Right atrium auricular region (tissue), 2 donors: ENCODE data around the gene EPHA4. TPM values are rescaled to one million over a fixed set of nuclear protein-coding genes. Genes with fewer than 3 reads are reported as not detected.

ENCODE experiments used
- DNase-seq: peaks from one replicate; pipeline ENCODE4 v3.0.0-alpha.2; 2019; ENCODE audit warnings: low spot score
- H3K27ac ChIP-seq, 2 donors: fragments of 200-600 bp; sonication (generic); 1 replicate in 1 of 2; 2 replicates in 1 of 2; pipeline ENCODE4 v1.5.1; 2016 to 2019
- H3K27me3 ChIP-seq, 2 donors: fragments of 200-600 bp; sonication (generic); one replicate each; pipeline versions ENCODE4 v1.5.1 to v1.6.0; 2017 to 2019
- H3K36me3 ChIP-seq: fragments of 200-600 bp; sonication (generic); one replicate; pipeline ENCODE4 v1.5.1; 2016
- H3K4me1 ChIP-seq, 2 donors: fragments of 200-600 bp; sonication (generic); one replicate each; pipeline versions ENCODE4 v1.5.1 to v1.6.0; 2017 to 2019
- H3K4me3 ChIP-seq, 2 donors: fragments of 200-600 bp; sonication (generic); 1 replicate in 1 of 2; 2 replicates in 1 of 2; pipeline ENCODE4 v1.5.1; 2017 to 2019; ENCODE audit warnings: mild to moderate bottlenecking in 1 of 2, moderate library complexity in 1 of 2
- H3K9me3 ChIP-seq, 2 donors: fragments of 200-600 bp; sonication (generic); one replicate each; pipeline ENCODE4 v1.5.1; 2019
- CTCF ChIP-seq, 2 donors: fragments of 200-600 bp; sonication (generic); IDR thresholded peaks; one replicate each; pipeline ENCODE4 v1.5.1; 2019; ENCODE audit warnings: antibody characterized with exemption in 2 of 2
- total RNA-seq, 2 donors: library from RNA; depleted of rRNA; stranded (reverse); fragments of >200 nt; gene quantifications; one replicate each; pipeline ENCODE4 v1.1.0, GENCODE V29; 2016

EPHA4 gene
- total RNA-seq, 2 donors from 2014 or later = 74.2 to 107 TPM

- Histone ChIP-seq H3K36me3 (no peaks in the 10 kb centered on the region), H3K4me3 (no peak overlapping the region), H3K27ac (no peak overlapping the region), H3K27me3 (no peaks in the 10 kb centered on the region), H3K4me1 (no peaks in the 10 kb centered on the region), H3K9me3 (no peaks in the 10 kb centered on the region)
- no peak for TF ChIP-seq CTCF (IDR thresholded peaks at IDR 0.05)
- no peak for DNase-seq
These were observed 186.4 kb downstream of the EPHA4 start for GRCh38 chr2:221385716-221386115.

GRCh38 chr2:221381928-221382488, 190.1 kb downstream of the EPHA4 start:
- Histone ChIP-seq H3K36me3 (no peaks in the 10 kb centered on the region), H3K27me3 (no peaks in the 10 kb centered on the region), H3K9me3 (no peaks in the 10 kb centered on the region), H3K4me1 (no peaks in the 10 kb centered on the region), H3K4me3 (no peak overlapping the region), H3K27ac (no peak overlapping the region)
- DNase-seq = no peak
- TF ChIP-seq CTCF (IDR thresholded peaks at IDR 0.05) = no peak

- Histone ChIP-seq H3K27me3 (no peaks in the 10 kb centered on the region), H3K4me3 (no peak overlapping the region), H3K4me1 (no peaks in the 10 kb centered on the region), H3K9me3 (no peaks in the 10 kb centered on the region), H3K36me3 (no peaks in the 10 kb centered on the region), H3K27ac (no peak overlapping the region)
- DNase-seq = no peak
- no peak for TF ChIP-seq CTCF (IDR thresholded peaks at IDR 0.05)
These were observed 191.4 kb downstream of the EPHA4 start for GRCh38 chr2:221380686-221381085.

GRCh38 chr2:221380062-221380461, 192.0 kb downstream of the EPHA4 start:
- no peak for TF ChIP-seq CTCF (IDR thresholded peaks at IDR 0.05)
- H3K36me3 ChIP-seq = no peaks in the 10 kb centered on the region
- H3K27me3 ChIP-seq = no peaks in the 10 kb centered on the region
- H3K4me3 ChIP-seq = no peak overlapping the region
- no peak for DNase-seq
- H3K9me3 ChIP-seq = no peaks in the 10 kb centered on the region
- H3K4me1 ChIP-seq = no peaks in the 10 kb centered on the region
- H3K27ac ChIP-seq = no peak overlapping the region

- Histone ChIP-seq H3K4me1 (no peaks in the 10 kb centered on the region), H3K36me3 (no peaks in the 10 kb centered on the region), H3K9me3 (no peaks in the 10 kb centered on the region), H3K4me3 (no peak overlapping the region), H3K27ac (no peak overlapping the region), H3K27me3 (no peaks in the 10 kb centered on the region)
- TF ChIP-seq CTCF (IDR thresholded peaks at IDR 0.05) = no peak
- DNase-seq = no peak
These were observed 194.5 kb downstream of the EPHA4 start for GRCh38 chr2:221377597-221377996.

GRCh38 chr2:221377066-221377465, 195.0 kb downstream of the EPHA4 start:
- Histone ChIP-seq H3K27me3 (no peaks in the 10 kb centered on the region), H3K27ac (no peak overlapping the region), H3K36me3 (no peaks in the 10 kb centered on the region), H3K4me3 (no peak overlapping the region), H3K4me1 (no peaks in the 10 kb centered on the region), H3K9me3 (no peaks in the 10 kb centered on the region)
- TF ChIP-seq CTCF (IDR thresholded peaks at IDR 0.05) = no peak
- DNase-seq = no peak
